Measurements from ENCODE around the gene SNAPIN. TPM values are rescaled to one million over a fixed set of nuclear protein-coding genes. Genes with fewer than 3 reads are reported as not detected.

The SNAPIN gene
- total and polyA plus RNA-seq, 9 of the 15 experiments (the other 6 are each of a cell fraction or from before 2014, with no cell fraction given): 11.2 to 43.9 (median 32.3) TPM

DNA sequence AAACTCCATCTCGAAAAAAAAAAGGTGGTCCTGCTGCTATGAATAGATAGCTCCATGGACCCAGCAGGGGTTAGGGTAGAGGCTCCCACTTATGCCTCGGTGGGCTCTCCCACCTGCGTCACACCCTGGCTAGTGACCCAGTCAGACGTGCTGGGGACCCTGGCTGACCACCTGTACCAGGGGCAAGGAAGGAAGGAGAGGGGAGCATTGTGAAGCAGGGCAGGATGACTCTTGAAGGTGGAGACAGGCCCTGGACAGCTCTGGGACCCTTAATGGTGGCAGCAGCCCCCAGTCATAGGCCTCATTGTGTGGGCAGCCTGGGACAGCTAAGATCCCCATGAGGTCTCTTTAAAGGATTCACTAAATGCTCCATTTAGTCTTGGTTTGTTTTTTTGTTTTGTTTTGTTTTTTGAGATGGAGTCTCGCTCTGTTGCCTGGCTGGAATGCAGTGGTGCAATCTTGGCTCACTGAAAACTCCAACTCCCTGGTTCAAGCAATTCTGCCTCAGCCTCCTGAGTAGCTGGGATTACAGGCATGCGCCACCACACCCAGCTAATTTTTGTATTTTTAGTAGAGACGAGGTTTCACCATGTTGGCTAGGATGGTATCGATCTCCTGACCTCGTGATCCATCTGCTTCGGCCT, 10.4 kb upstream of the SNAPIN start (continued):
- TF ChIP-seq ZNF146 (CRISPR knock-in tag; IDR thresholded peaks at IDR 0.05; ENCODE audit: unreplicated experiment): no peak

- Histone ChIP-seq H3K9me3 (replicated peaks; ENCODE audit: control insufficient read depth, insufficient read depth, low read depth, low read length) (no peaks in the 10 kb centered on the region), H2AFZ (ENCODE audit: low read depth, low read length) (no peak overlapping the region), H3K27ac (ENCODE audit: extremely low read depth, low read depth, low read length) (no peak overlapping the region; the same call in 2 of the 3 replicates), H3K79me2 (ENCODE audit: control insufficient read depth, insufficient read depth, low read length) (no peaks in the 10 kb centered on the region), H4K20me1 (replicated peaks; ENCODE audit: control insufficient read depth, insufficient read depth, low read length) (no peaks in the 10 kb centered on the region), H3K9me1 (ENCODE audit: control insufficient read depth, insufficient read depth, low read length) (no peaks in the 10 kb centered on the region), H3K4me2 (ENCODE audit: insufficient read depth, low read length) (no peak overlapping the region), H3K36me3 (ENCODE audit: control insufficient read depth, insufficient read depth, low read length) (peaks cover 29% of the 10 kb centered on the region), H3K4me1 (replicated peaks in 1 of 2; ENCODE audit: control insufficient read depth in 2 of 2, insufficient read depth in 2 of 2, low read length in 2 of 2) (peaks cover 14% of the 10 kb centered on the region in 2 experiments), H3K9ac (ENCODE audit: insufficient read depth in 1 of 2, low read depth in 2 of 2, low read length in 2 of 2) (peak overlapping the region; percentile 18 to 65; a peak in 2 of 4 replicates), H3K27me3 (ENCODE audit: control insufficient read depth in 2 of 2, insufficient read depth in 2 of 2, low read length in 2 of 2) (no peaks in the 10 kb centered on the region), H3K4me3 (no peak overlapping the region)
- CTCF ChIA-PET (ENCODE audit: low intra/inter-chr PET ratio): no interaction called here
- WGBS (ENCODE audit: insufficient coverage, low coverage, missing lambda C conversion rate): 33% methylated on average over 3 of the region's 3 CpGs
- POLR2A ChIA-PET: interaction anchor here (0.6 to 14.7 kb wide), 11 partner anchors 10 to 1242 kb away, joined by 3 to 205 read pairs (median 4); partner anchors contain the start of genes CHTOP, RAB13, S100A1 and S100A13
- ATAC-seq: peak; percentile 47
- peak; percentile 80 for FAIRE-seq
- intact Hi-C loops (cut with micrococcal nuclease): no loop called here
- in situ Hi-C loops (cut with MboI): no loop called here
- peak; percentile 32 to 71 (median 48) for DNase-seq (ENCODE audit: extremely low read depth in 1 of 4, low spot score in 3 of 4)
- no TSS peak for BruUV-seq (replicated peaks)
- no peak for TF ChIP-seq NCOA2 (IDR thresholded peaks at IDR 0.05; ENCODE audit: partially characterized antibody in 2 of 2)
- no peak for TF ChIP-seq PHTF2 (CRISPR knock-in tag; IDR thresholded peaks at IDR 0.05)
- TF ChIP-seq TCF3 (CRISPR knock-in tag; IDR thresholded peaks at IDR 0.05): peak; percentile 57
- no peak for TF ChIP-seq ZNF263 (CRISPR knock-in tag; IDR thresholded peaks at IDR 0.05; ENCODE audit: borderline replicate concordance)
- 0 out of 2 replicates have a peak, but pooled peaks have one; percentile 37 for TF ChIP-seq DPF2 (IDR thresholded peaks at IDR 0.05)
- 0 out of 2 replicates have a peak, but pooled peaks have one; percentile 34 for TF ChIP-seq MYNN (IDR thresholded peaks at IDR 0.05)
- no peak for TF ChIP-seq MYNN (CRISPR knock-in tag; IDR thresholded peaks at IDR 0.05)
- no peak for TF ChIP-seq ZNF224 (CRISPR knock-in tag; IDR thresholded peaks at IDR 0.05)
- no peak for TF ChIP-seq NR2C2 (CRISPR knock-in tag; IDR thresholded peaks at IDR 0.05)
- TF ChIP-seq NR2C2 (tag; IDR thresholded peaks at IDR 0.05): peak; percentile 39; the same call in 1 of the 2 replicates
- no peak for TF ChIP-seq FOXA1 (IDR thresholded peaks at IDR 0.05; ENCODE audit: borderline replicate concordance)
- TF ChIP-seq ZNF561 (CRISPR knock-in tag; conservative IDR thresholded peaks at IDR 0.05): no peak
- 0 out of 4 replicates have a peak, but pooled peaks of 1 of the 2 experiments have one; percentile 5 for TF ChIP-seq TEAD1 (CRISPR knock-in tag; IDR thresholded peaks at IDR 0.05)
- TF ChIP-seq KDM1A (IDR thresholded peaks at IDR 0.05): no peak
- TF ChIP-seq TEAD4 (IDR thresholded peaks at IDR 0.05; ENCODE audit: low read length): peak; percentile 24; the same call in 1 of the 2 replicates
- no peak for TF ChIP-seq TEAD4 (CRISPR knock-in tag; IDR thresholded peaks at IDR 0.05; ENCODE audit: borderline replicate concordance)
- TF ChIP-seq ZNF232 (CRISPR knock-in tag; IDR thresholded peaks at IDR 0.05): no peak
- no peak for TF ChIP-seq JUNB (CRISPR knock-in tag; conservative IDR thresholded peaks at IDR 0.05)
- TF ChIP-seq RBM39 (optimal IDR thresholded peaks at IDR 0.05; ENCODE audit: low read depth, low read length): no peak
- TF ChIP-seq ZNF584 (CRISPR knock-in tag; IDR thresholded peaks at IDR 0.05; ENCODE audit: low read depth): no peak
- TF ChIP-seq POLR2AphosphoS5 (IDR thresholded peaks at IDR 0.05; ENCODE audit: control insufficient read depth, insufficient read depth, low read depth, low read length): peak; percentile 16; the same call in 1 of the 2 replicates
These were observed 9.2 kb upstream of the SNAPIN start for GRCh38 chr1:153649137-153649862.

Data from K562 (cell line).